ENCODE data around the gene TMEM169. TPM values are rescaled to one million over a fixed set of nuclear protein-coding genes. Genes with fewer than 3 reads are reported as not detected.

The TMEM169 gene
- total and polyA plus RNA-seq, 2 donors (not counting 1 experiment from before 2014, with no cell fraction given) = 0.28 to 0.84 TPM

GRCh38 chr2:216147172-216148131 is 65.7 kb downstream of the TMEM169 start:
- Mint-ChIP-seq H3K9me3 (ENCODE audit: insufficient read depth) (no peaks in the 10 kb centered on the region), H3K27ac (no peak overlapping the region), H3K27me3 (no peaks in the 10 kb centered on the region), H3K4me3 (no peak overlapping the region), H3K4me1 (no peaks in the 10 kb centered on the region)
- no peak for TF ChIP-seq EZH2 (IDR thresholded peaks at IDR 0.05; ENCODE audit: borderline replicate concordance, insufficient read depth, low read depth, low read length, poor library complexity, severe bottlenecking)
- TF ChIP-seq CTCF (IDR thresholded peaks at IDR 0.05) = no peak
- Histone ChIP-seq H3K4me2 (replicated peaks; ENCODE audit: low read depth, low read length, poor library complexity, severe bottlenecking) (no peak overlapping the region), H3K27ac (ENCODE audit: low read length in 2 of 2) (no peak overlapping the region), H3K36me3 (replicated peaks in 1 of 2; ENCODE audit: control extremely low read depth in 1 of 2, control insufficient read depth in 1 of 2, extremely low read depth in 1 of 2, insufficient read depth in 2 of 2, low read length in 1 of 2) (peaks cover 33 to 87% of the 10 kb centered on the region in 2 experiments), H4K20me1 (ENCODE audit: control insufficient read depth, insufficient read depth, low read length, poor library complexity, severe bottlenecking) (no peaks in the 10 kb centered on the region), H3K27me3 (replicated peaks in 1 of 4; ENCODE audit: control extremely low read depth in 1 of 4, control insufficient read depth in 3 of 4, insufficient read depth in 4 of 4, low read length in 3 of 4) (no peaks in the 10 kb centered on the region), H3K4me1 (ENCODE audit: control insufficient read depth in 2 of 2, insufficient read depth in 2 of 2, low read length in 2 of 2) (no peaks in the 10 kb centered on the region), H3K9me3 (ENCODE audit: control extremely low read depth in 1 of 3, control insufficient read depth in 2 of 3, insufficient read depth in 1 of 3, low read length in 2 of 3) (no peaks in the 10 kb centered on the region), H3K9ac (ENCODE audit: low read length) (no peak overlapping the region), H3K4me3 (ENCODE audit: control extremely low read depth in 1 of 5, extremely low read depth in 1 of 5, insufficient read depth in 1 of 5, low read depth in 2 of 5, low read length in 4 of 5) (no peak overlapping the region), H2AFZ (ENCODE audit: insufficient read depth, low read depth, low read length, poor library complexity, severe bottlenecking) (no peak overlapping the region), H3K79me2 (ENCODE audit: control insufficient read depth, insufficient read depth, low read length) (peaks cover 27% of the 10 kb centered on the region)
- intact Hi-C loops (cut with micrococcal nuclease) = no loop called here
- ChIA-PET POLR2A (no interaction called here), CTCF (interaction anchor here (1.0 to 1.2 kb wide), 3 partner anchors 9 to 520 kb away, joined by 3 read pairs; no protein-coding TSS in a partner anchor)
- ATAC-seq (ENCODE audit: low read depth) (no peak), DNase-seq (no peak)
- WGBS (ENCODE audit: insufficient coverage) = 95% methylated on average over 4 of the region's 5 CpGs

GRCh38 chr2:216148983-216149382 is 67.3 kb downstream of the TMEM169 start:
- Histone ChIP-seq H3K27me3 (replicated peaks in 1 of 4; ENCODE audit: control extremely low read depth in 1 of 4, control insufficient read depth in 3 of 4, insufficient read depth in 4 of 4, low read length in 3 of 4) (no peaks in the 10 kb centered on the region), H3K9me3 (ENCODE audit: control extremely low read depth in 1 of 3, control insufficient read depth in 2 of 3, insufficient read depth in 1 of 3, low read length in 2 of 3) (no peaks in the 10 kb centered on the region), H2AFZ (ENCODE audit: insufficient read depth, low read depth, low read length, poor library complexity, severe bottlenecking) (no peak overlapping the region), H3K36me3 (replicated peaks in 1 of 2; ENCODE audit: control extremely low read depth in 1 of 2, control insufficient read depth in 1 of 2, extremely low read depth in 1 of 2, insufficient read depth in 2 of 2, low read length in 1 of 2) (peaks cover 32 to 87% of the 10 kb centered on the region in 2 experiments), H3K4me3 (ENCODE audit: control extremely low read depth in 1 of 5, extremely low read depth in 1 of 5, insufficient read depth in 1 of 5, low read depth in 2 of 5, low read length in 4 of 5) (no peak overlapping the region), H3K4me2 (replicated peaks; ENCODE audit: low read depth, low read length, poor library complexity, severe bottlenecking) (no peak overlapping the region), H3K27ac (ENCODE audit: low read length in 2 of 2) (no peak overlapping the region), H3K4me1 (ENCODE audit: control insufficient read depth in 2 of 2, insufficient read depth in 2 of 2, low read length in 2 of 2) (no peaks in the 10 kb centered on the region), H4K20me1 (ENCODE audit: control insufficient read depth, insufficient read depth, low read length, poor library complexity, severe bottlenecking) (no peaks in the 10 kb centered on the region), H3K79me2 (ENCODE audit: control insufficient read depth, insufficient read depth, low read length) (peaks cover 32% of the 10 kb centered on the region), H3K9ac (ENCODE audit: low read length) (no peak overlapping the region)
- no CpG with 5 or more reads among the region's 4 CpGs for WGBS (ENCODE audit: insufficient coverage)
- no peaks in the 10 kb centered on the region for H3K9me3 Mint-ChIP-seq (ENCODE audit: insufficient read depth)
- TF ChIP-seq CTCF (IDR thresholded peaks at IDR 0.05) (no peak), EZH2 (IDR thresholded peaks at IDR 0.05; ENCODE audit: borderline replicate concordance, insufficient read depth, low read depth, low read length, poor library complexity, severe bottlenecking) (no peak)
- POLR2A ChIA-PET = no interaction called here
- CTCF ChIA-PET = interaction anchor here (0.8 to 1.2 kb wide), 2 partner anchors 21 to 34 kb away, joined by 3 read pairs; no protein-coding TSS in a partner anchor
- H3K27me3 Mint-ChIP-seq = no peaks in the 10 kb centered on the region
- no peak overlapping the region for H3K4me3 Mint-ChIP-seq
- DNase-seq (no peak), ATAC-seq (ENCODE audit: low read depth) (no peak)
- no peak overlapping the region for H3K27ac Mint-ChIP-seq
- intact Hi-C loops (cut with micrococcal nuclease) = no loop called here
- H3K4me1 Mint-ChIP-seq = no peaks in the 10 kb centered on the region
